ENCODE measurements around the gene CDC34. TPM values are rescaled to one million over a fixed set of nuclear protein-coding genes. Genes with fewer than 3 reads are reported as not detected.

CDC34 gene
- total and polyA plus RNA-seq, 7 donors, result 72.6 to 160 (median 107) TPM

GRCh38 chr19:518598-519231 lies 12.8 kb upstream of the CDC34 start:
- H3K27me3 ChIP-seq (ENCODE audit: insufficient read depth in 3 of 3, low read length in 2 of 3), result no peaks in the 10 kb centered on the region
- WGBS, 3 donors, result 67 to 71% (median 68%) methylated on average over 36 to 58 of the region's 58 CpGs
- ATAC-seq, result no peak
- no peak overlapping the region for H3K4me3 ChIP-seq
- no peaks in the 10 kb centered on the region for H3K4me1 ChIP-seq
- H3K36me3 ChIP-seq (ENCODE audit: insufficient read depth in 1 of 2, low read depth in 1 of 2), result peaks cover 0 to 11% of the 10 kb centered on the region in 2 donors
- no peaks in the 10 kb centered on the region for H3K9me3 ChIP-seq
- TF ChIP-seq CTCF (IDR thresholded peaks at IDR 0.05), result no peak
- intact Hi-C loops (cut with DNase I), result no loop called here
- H3K27ac ChIP-seq, result no peak overlapping the region
- DNase-seq, result peak; percentile 23 to 48

DNA sequence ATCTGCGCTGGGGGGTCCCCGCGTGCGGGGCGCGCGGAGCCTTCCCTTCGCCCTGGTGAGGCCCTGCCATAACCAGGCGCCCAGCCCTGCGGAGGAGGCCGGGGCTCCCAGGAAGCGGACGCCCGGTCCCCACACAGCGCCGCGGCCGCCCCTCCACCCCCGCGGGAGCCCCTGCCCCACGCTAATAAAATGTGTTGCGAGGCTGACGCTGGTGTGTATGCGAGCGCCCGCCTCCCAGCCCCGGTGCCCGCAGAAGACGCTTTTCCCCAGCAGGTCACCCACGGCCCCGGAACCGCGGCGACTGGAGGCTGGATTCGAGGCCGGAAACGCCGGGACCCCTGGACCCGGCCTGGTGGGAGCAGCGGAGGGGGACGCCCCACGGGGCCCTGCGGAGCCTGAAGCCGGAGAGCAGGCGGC lies 12.1 kb upstream of the CDC34 start:
- no peak overlapping the region for H3K27ac ChIP-seq
- H3K9me3 ChIP-seq, result no peaks in the 10 kb centered on the region
- H3K4me3 ChIP-seq, result no peak overlapping the region
- H3K27me3 ChIP-seq (ENCODE audit: insufficient read depth in 3 of 3, low read length in 2 of 3), result no peaks in the 10 kb centered on the region
- ATAC-seq (no peak), DNase-seq (peak in 1 of 2 donors; percentile 50)
- TF ChIP-seq CTCF (IDR thresholded peaks at IDR 0.05), result no peak
- WGBS, 3 donors, result 85 to 91% (median 88%) methylated on average over 30 to 45 of the region's 45 CpGs
- H3K4me1 ChIP-seq, result no peaks in the 10 kb centered on the region
- intact Hi-C loops (cut with DNase I), result no loop called here
- H3K36me3 ChIP-seq (ENCODE audit: insufficient read depth in 1 of 2, low read depth in 1 of 2), result peaks cover 0 to 7% of the 10 kb centered on the region in 2 donors

GRCh38 chr19:522726-523125 lies 8.8 kb upstream of the CDC34 start:
- 94 to 96% (median 96%) methylated on average over 12 of the region's 12 CpGs for WGBS, 3 donors
- intact Hi-C loops (cut with DNase I), result no loop called here
- Histone ChIP-seq H3K36me3 (ENCODE audit: insufficient read depth in 1 of 2, low read depth in 1 of 2) (peaks cover 0 to 7% of the 10 kb centered on the region in 2 donors), H3K27ac (no peak overlapping the region), H3K4me1 (no peaks in the 10 kb centered on the region), H3K4me3 (no peak overlapping the region), H3K9me3 (no peaks in the 10 kb centered on the region), H3K27me3 (ENCODE audit: insufficient read depth in 3 of 3, low read length in 2 of 3) (peaks cover 0 to 5% (median 0%) of the 10 kb centered on the region in 3 donors)
- TF ChIP-seq CTCF (IDR thresholded peaks at IDR 0.05), result no peak
- no peak for ATAC-seq
- DNase-seq, result no peak

GRCh38 chr19:524062-524674 lies 7.4 kb upstream of the CDC34 start:
- H3K27ac ChIP-seq, result no peak overlapping the region
- no peaks in the 10 kb centered on the region for H3K4me1 ChIP-seq
- no peaks in the 10 kb centered on the region for H3K9me3 ChIP-seq
- peak overlapping the region; percentile 6 for H3K4me3 ChIP-seq
- peaks cover 0 to 7% of the 10 kb centered on the region in 2 donors for H3K36me3 ChIP-seq (ENCODE audit: insufficient read depth in 1 of 2, low read depth in 1 of 2)
- no peak for TF ChIP-seq CTCF (IDR thresholded peaks at IDR 0.05)
- ATAC-seq (peak; percentile 21 to 48 (median 27)), DNase-seq (peak in 1 of 2 donors; percentile 63)
- intact Hi-C loops (cut with DNase I), result no loop called here
- peaks cover 0 to 5% (median 0%) of the 10 kb centered on the region in 3 donors for H3K27me3 ChIP-seq (ENCODE audit: insufficient read depth in 3 of 3, low read length in 2 of 3)
- 46 to 66% (median 53%) methylated on average over 24 to 29 of the region's 29 CpGs for WGBS, 3 donors

Data from psoas muscle (tissue), 8 donors.